Measurements from ENCODE around the gene CLDN4.

Gene CLDN4

DNA sequence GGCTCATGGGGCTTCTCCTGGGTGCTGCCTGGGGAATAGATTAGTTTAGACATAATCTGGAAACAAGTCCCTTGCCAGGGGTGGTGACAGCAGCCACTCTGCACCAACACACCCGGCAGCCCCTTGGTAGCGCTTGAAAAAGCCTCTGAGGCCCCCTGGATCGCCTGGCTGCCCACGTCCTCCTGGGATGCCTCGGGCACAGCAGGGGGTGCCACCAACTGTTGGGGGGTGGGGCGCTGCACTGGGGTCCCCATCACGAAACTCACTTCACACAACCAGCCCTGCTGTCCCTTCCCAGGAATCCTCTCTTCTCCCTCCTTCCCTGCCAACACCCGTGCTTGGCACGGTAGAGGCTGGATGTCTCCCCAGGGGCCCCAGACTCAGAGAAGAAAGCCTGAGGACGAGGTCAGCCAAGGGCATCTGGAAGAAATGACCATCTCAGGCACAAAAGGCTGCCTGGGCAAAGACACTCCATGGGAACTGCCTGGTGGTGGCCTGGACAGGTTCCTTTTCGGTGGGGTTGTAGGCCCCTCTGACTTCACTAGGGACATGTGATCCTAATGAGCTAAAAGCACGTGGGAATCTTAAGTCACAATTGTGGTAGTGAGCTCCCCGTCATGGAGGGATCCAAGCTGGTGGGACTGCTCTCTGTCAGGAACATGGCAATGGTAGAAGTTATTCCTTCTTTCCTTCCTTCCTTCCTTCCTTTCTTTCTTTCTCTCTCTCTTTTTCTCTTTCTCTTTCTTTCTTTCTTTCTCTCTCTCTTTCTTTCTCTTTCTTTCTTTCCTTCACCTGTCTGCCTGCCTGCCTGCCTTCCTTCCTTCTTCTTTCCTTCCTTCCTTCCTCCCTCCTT is 41.5 kb downstream of the CLDN4 start:
- DNase-seq (ENCODE audit: low read depth): no peak

DNA sequence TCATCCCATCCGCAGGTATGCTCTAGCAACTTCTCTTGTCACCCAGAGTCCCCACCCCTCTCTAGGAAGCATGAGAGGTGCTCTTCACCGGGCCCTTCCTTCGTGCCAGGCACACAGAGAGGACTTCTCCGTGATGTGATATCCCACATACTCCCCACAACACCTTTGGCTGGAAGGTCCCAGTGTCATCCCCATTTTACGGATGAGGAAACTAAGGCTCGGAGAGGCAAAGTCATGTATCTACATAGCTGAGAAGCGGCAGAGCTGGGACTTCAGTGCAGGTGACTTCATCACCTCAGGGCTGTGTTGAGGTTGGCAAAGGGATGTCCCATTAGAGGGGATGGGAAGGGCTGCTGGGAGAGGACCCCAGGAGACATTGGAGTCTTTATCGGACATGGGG is 45.6 kb downstream of the CLDN4 start:
- DNase-seq (ENCODE audit: low read depth): no peak

DNA sequence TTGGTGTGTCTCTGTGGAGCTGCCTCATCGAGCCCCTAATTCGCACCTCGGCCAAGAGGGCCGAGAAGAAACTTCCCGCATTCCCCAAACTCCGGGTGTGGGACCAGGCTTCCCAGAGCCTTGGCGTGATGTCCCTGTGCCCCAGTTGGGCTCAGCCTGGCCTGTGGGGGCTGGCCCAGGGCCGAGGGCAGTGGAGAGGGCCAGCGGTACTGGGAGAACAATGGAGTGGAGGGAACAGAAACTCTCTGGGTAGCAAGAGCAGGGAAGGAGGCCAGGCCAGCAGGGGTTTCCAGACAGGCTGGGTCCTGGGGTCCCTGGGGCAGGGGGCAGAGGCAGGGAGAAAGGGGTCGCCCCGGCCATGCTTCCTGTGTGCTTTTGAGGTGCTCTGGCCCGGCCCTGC is 46.2 kb downstream of the CLDN4 start:
- DNase-seq (ENCODE audit: low read depth): no peak

DNA sequence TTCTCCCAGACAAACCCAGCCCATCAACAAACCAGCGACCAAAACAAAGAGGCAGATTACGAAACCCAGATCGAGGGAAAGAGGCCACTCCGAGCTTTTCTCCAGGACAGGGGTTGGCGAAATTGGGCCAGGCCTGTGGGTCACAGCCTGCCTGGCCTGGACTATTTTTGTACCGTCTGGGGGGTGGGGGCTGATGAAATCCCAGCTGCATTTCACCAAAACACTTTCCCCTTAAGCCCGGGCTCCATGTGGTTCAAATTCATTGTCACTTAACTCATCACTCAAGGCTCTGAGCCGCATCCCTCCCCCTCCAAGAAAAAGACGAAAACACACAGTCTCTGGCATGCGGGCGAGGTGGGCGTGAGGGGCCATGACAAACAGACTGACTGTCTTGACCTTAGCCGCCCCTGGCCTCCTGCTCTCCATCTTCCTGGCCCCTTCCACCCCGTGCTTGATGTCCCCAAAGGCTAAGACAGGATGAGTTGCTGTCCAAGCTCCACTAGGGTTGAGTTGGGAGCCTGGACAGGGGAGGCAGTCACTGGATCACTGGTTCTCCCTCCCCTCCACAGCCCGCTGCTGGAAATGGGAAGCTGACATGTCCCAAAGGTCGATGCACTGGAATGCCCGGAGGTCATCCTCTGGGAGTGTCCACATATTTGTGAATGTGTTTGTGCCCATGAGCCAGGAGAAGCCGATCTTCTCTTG is 49.3 kb downstream of the CLDN4 start:
- DNase-seq (ENCODE audit: low read depth): no peak

DNA sequence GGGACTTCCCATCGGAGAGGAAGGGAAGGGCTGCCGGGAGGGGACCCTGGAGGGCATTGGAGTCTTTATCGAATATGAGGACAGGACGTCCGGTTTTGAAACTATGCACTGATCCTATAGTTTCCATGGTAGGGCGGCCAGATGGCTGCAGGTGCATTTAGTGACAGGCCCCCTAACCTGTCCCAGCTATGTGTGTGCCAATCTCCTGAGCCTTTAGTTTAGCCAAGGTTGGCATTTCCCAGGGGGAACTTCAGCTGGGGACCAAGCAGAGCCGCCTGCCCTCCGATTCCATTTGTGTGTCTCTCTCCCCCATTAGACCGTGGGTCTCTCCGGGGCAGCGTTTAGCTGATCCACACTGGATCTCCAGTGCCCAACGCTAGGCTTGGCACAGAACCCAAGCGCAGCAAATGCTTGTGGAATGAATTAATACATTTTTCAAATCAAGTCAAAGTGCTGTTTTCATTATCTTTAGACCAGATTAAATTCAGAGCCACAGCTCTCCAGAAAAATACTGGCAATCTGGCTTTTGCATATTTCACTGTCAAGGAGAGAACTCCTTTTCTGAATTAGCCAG is 50.0 kb downstream of the CLDN4 start:
- no peak for DNase-seq (ENCODE audit: low read depth)

DNA sequence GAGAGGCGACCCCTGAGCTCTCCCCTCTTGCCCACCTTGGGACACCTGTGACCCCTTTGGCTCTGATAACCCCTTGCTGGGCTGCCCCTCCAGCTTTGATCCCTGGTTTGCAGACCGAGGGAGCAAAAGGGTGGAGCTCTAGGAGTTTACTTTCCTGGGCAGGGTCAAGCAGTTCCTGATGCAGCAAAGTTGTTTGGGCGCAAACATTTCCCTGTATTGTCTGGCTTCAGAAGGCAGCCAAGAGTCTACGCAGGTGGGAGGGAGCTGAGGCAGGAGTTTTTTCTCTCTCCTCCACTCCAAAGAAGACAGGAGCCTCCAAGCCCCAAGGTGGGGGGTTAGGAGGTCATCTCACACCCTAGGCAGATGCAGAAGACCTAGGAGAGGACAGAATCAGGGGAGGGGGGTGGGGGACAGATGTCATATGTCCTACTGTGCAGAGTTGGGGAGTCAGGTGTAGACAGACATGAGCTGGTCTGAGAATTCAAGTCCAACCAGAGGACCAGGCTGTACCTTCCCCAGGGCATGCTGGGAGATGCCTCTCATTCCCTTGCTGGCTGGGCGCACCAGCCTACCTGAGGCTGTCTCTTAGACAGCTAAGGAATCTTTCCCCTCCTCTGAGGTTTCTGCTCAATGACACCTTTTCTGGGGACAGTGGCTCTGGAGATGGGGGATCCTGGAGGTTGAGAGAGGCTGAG is 50.7 kb downstream of the CLDN4 start:
- DNase-seq (ENCODE audit: low read depth): no peak

DNA sequence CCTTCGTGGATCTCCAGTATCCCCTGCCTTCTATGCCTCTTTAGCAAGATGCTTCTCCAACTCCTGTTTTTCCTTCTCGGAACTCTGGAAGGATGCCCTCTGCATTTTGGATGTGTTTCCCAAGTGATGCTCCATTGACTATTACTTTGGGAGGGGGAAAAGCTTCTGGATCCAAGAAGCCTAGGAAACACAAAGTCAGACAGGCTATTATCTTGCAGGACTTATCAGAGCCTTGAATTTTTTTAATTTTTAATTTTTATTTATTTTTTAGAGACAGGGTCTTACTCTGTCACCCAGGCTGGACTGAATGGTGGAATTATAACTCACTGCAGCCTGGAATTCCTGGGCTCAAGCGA is 51.2 kb downstream of the CLDN4 start:
- DNase-seq (ENCODE audit: low read depth): no peak

Measured in activated T-helper 1 cell treated with Interleukin-2 at 50 U/mL for 16 hours (primary cell).